Stimulated activated CD4-positive, alpha-beta T cell treated with anti-CD3 and anti-CD28 coated beads, Interleukin-2, amount 100 ng/mL, for 4 hours (primary cell): ENCODE data around the gene FHIT.

ENCODE experiments used
- DNase-seq: peaks from one replicate; pipeline ENCODE4 v3.0.0-alpha.2; 2020; ENCODE audit warnings: low read depth

FHIT gene

DNA sequence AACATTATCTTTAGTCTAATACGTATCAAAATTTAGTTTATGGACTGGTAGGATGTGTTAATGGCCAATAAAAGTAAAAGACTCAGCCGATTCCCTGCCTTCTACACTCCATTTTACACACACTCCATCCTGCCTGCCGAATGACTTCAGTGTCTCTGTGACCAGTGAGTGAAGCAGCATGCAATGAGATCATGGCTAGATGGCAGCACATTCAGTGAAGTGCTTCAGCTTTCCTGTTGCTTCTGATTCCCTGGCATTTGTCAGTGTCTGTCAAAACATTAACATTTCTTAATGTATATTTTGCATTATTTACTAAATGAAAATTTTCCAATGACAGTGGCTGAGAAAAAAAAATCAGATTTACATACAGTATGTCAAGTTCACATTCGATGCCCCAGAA lies 412.0 kb downstream of the FHIT start:
- DNase-seq: no peak

DNA sequence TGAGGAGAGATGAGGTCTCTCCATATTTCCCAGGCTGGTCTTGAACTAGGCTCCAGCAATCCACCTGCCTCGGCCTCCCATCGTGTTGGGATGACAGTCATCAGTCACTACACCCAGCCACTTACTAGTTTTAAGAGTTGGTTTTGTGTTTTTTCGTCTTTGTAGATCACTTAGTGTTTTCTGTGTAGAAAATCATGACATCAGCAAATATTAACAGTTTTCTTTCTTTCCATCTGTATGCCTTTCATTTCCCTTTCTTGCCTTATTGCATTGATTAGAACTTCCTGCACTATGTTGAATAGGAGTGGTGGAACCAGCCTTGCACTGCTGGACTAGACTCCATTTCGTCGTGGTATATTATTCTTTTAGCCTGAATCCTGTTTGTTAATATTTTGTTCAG lies 415.5 kb downstream of the FHIT start:
- no peak for DNase-seq

DNA sequence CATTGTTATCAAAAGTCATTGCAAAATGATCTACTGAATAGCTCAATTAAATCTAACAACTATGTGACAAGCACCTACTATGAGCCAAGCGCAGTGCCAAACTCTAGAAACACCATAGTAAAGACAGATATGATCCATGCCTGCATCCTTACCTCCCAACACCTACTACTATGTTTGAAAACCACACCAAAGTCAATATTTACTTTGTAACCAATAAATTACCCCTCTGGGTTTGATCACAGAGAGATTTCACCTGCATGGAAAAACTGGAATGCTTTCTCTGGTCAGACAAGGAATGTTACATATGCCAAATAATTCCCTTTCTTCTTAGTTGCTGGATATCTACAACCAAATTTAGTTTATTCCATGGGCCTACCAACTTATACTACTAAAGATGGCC lies 422.2 kb downstream of the FHIT start:
- no peak for DNase-seq

DNA sequence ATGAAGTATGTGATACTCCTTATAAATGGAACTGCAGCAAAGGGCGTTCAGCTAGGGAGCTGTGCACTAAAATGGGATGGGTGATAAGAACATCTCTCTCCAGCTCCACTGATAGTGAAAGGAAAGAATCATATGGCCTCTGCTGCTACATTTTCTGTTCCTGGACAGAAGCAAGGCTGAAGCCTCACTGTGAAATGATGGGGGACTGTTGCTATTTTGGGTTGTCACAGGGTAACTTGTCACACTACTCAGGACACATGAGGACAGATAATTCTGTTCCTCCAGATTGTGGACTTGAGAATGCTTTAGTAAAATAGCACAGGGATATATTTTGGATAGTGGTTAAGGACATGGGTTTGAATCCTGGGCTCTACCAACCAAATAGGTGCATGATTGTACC lies 423.6 kb downstream of the FHIT start:
- DNase-seq: no peak

DNA sequence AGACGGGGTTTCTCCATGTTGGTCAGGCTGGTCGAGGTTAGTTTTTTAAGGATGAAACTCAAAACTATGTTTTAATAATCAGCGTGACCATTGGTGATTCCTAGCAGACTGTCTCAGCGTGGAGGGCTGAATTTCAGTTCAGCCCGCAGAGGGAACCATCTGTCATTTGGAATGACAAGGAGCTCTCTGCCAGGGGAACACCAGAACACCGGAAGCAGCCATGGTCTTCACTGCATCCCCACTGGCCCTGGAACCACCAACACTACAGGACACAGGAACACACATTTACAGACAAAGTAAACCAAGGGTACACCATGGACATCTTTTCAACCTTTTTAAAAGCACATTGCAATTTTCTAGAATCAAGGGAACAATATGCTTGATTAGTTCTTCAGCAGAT lies 424.7 kb downstream of the FHIT start:
- DNase-seq: no peak

DNA sequence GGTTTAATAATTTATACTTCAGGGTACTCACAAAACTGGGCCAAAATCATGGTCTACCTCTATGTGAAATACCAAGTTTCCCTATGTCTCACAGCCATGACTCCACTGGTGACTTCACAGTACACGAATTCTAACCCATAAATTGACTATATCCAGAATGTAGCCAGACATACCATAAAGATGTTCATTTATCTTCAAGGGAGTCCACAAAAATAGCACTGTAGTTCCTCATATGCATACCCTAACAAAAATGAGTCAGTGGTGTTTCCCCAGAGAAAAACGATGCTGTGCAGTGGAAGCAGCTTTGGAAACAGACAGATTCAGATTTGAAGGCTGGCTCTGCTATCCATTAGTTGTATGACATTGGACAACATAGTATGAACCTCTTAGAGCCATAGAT lies 438.8 kb downstream of the FHIT start:
- no peak for DNase-seq

DNA sequence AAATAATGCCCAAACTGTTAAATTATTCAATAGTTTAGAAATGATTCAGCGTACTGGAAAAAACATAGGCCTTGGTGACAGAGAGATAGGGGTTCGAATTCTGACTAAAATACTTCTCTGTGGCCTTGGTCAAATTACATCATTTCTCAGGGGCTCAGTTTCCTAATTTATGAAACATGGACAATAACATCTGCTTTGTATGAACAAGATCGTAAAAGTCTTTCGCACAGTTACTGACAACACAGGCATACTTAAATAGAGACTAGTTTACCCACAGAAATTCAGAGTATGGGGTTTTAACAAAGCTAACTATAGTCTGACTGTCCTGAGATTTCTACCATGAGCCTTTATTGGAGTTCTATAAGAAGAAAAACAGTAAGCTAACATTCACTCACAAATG lies 440.4 kb downstream of the FHIT start:
- no peak for DNase-seq

DNA sequence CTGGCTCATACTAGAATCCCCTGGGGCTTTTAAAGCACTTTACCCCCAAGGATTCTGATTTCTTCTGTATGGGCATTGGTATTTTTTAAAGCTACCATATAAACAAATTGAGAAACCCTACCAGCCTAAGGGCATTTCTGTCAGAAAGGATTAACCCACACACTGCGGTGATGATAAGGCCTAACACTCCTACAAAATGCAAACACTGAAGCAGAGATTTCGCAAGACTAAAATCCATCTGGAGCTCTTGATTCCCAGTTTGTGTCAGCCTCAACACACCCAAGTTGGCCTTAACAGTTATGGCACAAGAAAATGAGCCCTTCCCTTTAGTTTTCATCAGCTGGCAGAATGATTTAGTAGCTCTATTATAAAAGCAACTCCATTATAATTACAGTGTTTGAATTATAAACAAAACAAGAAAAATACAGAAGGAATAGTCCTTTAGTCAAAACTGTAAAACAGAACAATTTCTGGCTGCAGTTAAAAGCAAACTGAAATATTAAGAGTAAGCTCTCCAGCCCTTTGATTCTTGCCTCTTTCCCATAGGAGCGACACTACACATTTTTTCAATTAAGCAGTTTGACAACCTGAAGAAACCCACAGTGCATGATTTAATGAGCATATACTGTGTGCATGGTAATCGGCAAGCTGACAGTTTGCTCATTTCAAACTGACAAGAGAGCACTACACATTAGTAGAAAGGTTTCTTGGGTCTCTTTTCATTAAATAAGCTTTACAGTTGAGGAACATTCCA lies 441.2 kb downstream of the FHIT start:
- no peak for DNase-seq

DNA sequence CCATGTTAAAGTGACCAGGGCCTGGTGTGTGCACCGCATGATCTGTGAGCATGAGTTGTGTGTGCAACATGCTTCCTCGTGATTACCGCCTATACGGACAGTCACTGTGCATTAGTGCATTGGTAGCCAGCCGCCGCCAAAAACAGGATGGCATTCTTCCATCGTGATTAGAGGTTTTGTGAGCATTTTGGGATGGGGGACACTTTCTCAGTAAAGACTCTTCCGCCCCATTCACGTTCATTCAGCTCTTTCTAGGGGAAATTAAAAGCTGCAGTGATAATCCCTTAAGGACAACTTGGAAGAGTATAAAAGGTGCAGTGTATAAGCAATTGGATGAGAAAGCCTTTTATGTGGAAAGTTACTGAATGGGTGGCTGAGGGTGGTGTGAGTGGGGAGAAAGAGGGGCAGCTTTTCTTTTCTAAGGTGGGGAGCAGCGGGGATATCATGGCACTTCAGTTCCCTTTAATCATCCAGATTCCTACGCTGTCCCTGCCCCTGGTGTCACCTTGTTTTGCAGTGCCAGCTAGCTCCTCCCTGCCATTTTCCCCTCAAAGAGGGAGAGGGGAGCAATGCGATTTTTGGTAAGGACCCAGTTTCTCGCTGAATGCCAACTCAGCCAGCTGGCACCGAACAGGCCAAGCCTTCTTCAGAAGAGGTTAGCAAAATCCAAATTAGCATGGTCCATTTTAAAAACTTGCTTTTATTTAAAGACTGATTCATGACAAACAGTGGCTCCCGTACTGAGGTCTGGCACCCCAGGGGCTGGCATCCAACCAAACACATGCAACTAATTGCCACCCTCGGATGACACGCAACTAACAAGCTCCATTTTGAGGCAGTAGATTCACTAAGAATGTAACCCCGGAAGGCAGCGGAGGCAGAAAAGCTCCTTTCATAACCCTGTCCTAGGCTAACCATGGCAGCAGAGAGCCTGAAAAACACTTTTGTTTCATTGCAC lies 447.8 kb downstream of the FHIT start:
- no peak for DNase-seq

DNA sequence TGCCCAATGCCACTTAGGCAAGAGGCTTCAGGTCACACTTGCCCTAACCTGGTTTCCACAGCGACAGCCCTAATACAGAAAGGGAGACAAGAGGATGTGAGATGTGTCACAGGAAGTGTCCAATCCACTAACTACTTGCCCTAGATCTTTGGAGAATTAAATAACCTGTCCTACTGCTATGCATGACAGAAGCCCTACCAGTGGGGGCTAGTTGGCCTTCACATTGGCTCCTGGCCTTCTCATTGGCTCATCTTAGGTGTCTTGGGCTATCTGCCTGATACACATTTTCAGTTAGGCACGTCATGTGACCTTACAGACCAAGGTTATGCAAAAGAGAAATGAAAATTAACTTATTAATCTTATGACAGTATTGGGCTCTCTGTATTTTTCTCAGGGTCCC lies 449.9 kb downstream of the FHIT start:
- DNase-seq: no peak

DNA sequence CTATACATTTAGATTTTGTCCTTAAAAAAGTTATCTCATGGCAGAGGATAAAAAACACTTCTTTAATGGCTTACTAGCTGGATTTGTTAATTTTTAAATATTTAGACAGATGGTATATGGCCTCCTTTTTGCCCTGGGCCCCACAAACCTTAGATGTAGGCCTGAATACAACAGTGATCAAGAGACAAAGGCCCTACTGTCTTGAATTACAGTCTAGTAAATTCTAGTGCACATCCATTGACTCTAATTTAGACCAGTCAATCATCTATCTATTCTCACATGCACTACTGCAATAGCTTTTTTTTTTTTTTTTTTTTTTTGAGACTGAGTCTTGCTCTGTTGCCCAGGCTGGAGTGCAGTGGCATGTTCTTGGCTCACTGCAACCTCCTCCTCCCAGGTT lies 452.8 kb downstream of the FHIT start:
- no peak for DNase-seq

DNA sequence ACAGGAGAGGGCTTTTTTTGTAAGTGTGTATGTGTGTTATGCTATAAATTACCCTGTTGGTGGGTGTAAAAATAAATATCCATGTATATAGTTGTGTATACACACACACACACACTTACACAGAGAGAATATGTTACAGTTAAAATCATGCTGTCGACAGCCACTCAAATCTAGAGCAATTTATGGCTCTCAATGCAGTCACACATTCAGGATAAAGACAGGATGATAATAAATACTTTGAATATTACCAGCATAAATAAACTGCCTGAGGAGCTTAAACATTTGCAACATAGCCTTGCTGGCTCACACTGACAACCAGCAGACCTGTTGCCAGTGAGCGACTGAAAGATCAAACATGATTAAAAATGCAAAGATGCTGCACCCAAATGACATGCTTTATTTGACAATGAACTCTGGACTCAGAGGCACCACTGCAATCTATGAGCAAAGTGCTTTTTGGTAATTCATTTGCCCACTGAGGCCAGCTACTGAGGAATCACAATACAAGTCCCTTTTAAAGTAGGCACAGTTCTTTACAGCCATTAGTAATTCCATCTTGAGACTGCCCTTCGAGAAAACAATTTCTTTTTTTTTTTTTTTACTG lies 458.9 kb downstream of the FHIT start:
- DNase-seq: no peak

DNA sequence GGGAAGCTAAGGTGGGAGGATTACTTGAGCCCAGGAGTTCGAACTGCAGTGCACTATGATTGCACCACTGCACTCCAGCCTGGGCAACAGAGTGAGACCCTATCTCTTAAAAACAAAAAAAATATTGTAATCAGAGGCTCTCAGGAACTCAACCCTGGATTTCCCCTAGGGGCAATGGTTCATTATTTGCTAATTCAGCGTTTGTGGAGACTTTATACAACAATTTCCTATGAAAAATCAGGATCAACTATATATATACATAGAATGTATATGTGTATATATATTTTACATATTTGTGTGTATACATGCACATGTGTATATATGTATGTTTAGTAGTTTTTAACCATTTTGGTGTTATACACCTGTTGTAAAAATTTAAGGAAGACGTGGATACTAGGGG lies 463.1 kb downstream of the FHIT start:
- no peak for DNase-seq

DNA sequence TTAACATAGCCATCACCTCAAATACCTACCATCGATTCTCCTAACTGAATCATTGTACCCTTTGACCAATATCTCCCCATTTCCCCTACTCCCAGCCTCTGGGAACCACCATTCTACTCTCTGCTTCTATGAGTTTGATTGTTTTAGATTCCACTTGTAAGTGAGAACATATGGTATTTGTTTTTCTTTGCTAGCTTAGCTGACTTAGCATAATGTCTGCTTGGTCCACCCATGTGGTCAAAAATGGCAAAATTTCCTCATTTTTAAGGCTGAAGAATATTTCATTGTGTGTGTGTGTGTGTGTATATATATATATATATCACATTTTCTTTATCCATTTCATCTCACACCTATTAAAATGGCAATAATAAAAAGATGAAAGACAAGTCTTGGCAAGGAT lies 469.3 kb downstream of the FHIT start:
- no peak for DNase-seq

DNA sequence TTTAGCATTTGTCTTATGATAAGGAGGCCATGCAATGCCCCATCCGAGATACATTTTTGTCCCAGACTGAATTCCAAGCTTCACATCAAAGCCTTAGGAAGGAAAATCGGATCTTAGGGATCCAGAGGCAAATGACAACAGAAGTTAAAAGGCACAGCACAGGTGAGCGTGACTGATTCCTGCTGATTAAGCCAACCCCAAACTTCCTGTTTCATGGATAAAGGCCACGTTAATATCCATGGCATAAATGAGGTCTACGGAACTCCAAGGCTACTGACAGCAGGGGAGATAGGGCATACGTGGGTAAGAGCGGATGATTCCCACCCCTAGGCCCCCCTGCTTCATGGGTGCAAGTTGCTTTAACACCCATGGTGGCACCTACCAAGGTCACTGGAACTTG lies 471.6 kb downstream of the FHIT start:
- no peak for DNase-seq

DNA sequence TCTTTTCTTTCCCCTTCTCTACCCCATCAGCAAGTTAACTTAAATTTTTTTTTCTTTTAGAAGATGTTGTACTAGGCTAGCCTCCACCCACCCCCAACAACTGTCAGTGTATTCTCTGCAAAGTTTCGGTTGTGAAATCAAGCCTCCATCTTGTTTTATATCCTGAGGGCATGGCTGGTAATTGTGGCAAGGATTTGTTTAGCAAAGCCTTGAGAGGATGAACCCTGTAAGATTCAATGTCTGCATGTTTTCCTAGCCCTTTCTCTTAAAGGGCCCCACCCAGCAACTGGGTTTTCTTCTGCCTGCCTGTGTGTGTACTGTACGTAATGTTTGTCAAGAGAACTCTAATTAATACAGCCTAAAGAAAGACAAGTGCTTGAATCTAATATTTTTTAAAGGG lies 475.3 kb downstream of the FHIT start:
- no peak for DNase-seq

DNA sequence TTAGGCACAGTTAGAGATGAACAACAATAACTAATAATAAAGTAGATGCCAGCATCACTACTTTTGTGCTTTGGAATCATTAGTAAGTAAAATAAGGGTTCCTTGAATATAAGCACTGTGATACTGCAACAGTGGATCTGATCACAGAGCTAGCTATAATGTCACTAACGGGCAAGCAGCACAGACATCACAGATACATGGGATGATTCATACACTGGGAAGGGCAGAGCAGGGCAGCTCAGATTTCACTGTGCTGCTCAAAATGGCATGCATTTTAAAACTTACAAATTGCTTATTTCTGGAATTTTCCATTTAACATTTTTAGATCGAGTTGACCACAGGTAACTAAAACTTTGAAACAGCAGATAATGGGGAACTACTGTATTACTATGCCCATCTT lies 476.6 kb downstream of the FHIT start:
- no peak for DNase-seq

DNA sequence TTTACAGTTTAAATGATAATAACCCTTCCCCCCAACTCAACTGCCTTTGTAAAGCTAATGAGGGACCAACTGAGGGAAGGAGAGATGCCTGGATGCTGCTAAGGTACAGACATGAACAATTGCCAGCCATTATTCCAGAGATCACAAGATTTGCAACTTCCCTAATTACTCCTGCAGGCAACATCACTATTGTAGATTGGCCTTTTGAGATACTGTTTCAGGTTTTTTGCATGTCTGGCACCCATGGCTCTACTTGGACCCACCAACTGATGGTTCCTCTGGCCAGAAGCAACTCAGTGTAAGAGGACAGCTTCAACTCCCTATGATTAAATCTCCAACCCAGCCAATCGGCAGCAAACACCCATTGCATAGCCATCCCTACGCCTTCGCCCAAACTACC lies 478.7 kb downstream of the FHIT start:
- no peak for DNase-seq

DNA sequence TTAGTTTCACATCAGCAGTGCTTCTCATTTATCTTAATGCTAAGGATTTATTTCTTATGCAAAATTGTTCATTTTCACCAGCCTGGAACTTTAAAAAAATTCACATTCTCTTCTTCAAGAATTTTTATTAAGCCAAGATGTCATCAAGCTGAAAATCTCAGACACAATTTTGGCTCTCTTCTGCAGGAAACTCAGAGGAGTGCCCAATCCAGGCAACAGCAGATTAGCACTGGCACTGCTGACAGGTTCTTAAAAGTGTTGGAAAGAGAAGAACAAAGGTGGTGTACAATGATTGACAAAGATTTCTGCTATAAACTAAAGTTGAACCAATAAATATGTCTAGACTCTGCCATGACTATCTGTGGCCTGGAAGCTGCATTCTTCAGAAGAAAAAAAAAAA lies 479.5 kb downstream of the FHIT start:
- no peak for DNase-seq

DNA sequence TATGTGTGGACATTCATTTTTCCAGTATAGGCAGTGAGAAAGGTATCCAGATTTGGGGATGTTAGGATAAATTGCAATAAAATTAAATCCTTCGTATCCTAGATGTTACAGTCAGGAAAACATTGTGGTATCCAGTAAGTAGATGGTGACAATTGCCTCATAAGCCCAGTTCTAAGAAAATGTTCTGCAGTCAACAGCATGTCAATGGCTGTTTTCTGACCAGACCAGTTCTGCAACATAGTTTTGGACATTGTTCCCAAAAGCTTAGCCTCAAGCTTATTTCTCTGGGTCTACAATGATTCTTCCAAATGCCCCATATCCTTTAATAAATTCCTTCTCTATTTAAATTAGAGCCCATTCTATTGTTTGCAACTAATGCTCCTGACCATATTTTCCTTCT lies 480.7 kb downstream of the FHIT start:
- DNase-seq: no peak

DNA sequence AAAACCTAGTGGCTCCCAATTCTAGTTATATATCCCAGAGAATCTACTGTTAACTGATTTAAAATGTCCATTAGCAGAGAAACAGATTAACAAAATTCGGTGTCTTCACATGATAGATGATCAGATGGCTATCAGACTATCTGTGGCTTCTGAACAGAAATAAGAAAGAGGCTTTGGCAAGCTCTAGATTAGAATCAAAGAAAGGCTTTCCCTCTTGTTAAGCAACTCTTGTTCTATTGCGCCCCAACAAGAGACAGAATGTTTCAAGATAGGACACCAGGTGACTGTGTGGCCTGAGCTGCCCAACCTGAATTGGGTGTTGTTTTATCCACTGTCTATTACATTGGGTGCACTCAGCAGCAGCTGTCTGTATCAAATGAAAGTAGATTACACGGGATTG lies 483.7 kb downstream of the FHIT start:
- DNase-seq: no peak

DNA sequence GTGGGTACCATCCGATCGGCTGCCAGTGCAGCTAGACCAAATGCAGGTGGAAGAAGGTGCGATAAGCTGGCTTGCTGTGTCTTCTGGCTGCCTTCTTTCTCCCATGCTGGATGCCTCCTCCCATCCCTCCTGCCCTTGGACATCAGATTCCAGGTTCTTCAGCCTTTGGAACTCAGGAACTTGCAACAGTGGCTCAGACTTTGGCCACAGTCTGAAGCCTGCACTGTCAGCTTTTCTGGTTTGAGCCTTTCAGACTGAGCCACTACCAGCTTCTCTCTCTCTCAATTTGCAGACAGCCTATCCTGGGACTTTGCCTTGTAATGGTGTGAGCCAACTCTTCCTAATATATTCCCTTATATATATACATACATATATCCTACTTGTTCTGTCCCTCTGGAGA lies 485.5 kb downstream of the FHIT start:
- DNase-seq: no peak

DNA sequence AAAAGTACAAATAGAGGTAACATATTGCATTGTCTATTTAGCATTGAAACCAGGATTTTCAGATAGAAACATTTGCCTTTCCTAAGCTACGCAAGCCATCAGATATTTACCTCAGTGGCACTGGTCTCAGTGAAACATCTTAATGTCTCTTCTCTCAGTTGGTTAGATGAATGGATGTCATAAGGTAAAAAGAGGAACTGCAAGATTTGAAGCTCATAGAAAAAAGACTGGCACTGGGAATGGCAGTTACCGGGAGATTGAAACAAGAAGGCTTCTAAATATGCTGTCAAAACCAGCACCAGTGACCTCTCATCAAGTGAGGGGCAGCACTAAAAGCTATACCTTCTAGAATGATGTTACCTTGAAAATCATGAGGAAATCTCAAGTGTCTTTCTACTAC lies 486.4 kb downstream of the FHIT start:
- DNase-seq: no peak
